GM23338 (cell line): ENCODE results near the gene SBF2. TPM values are rescaled to one million over a fixed set of nuclear protein-coding genes. Genes with fewer than 3 reads are reported as not detected.

ENCODE experiments used
- ATAC-seq: fragments of 200-7000 bp; cut with Tn5 transposase; 3 replicates; pipeline ENCODE4 v1.9.1; 2020
- DNase-seq: peaks from one replicate; pipeline ENCODE4 v3.0.0-alpha.2; 2015; ENCODE audit warnings: low spot score
- H2AFZ ChIP-seq: fragments of 200-600 bp; sonication (generic); 2 replicates; pipeline ENCODE4 v1.8.0; 2016; ENCODE audit warnings: antibody characterized with exemption, mild to moderate bottlenecking, moderate library complexity
- H3F3A ChIP-seq: fragments of 200-600 bp; sonication (generic); replicated peaks from 2 replicates; pipeline ENCODE4 v1.8.0; 2017; ENCODE audit warnings: antibody characterized with exemption, mixed run types, low read depth
- H3K27ac ChIP-seq: fragments of 200-600 bp; sonication (generic); 2 replicates; pipeline ENCODE4 v1.6.1; 2016; ENCODE audit warnings: low read depth
- H3K27me3 ChIP-seq: fragments of 200-600 bp; sonication (generic); 2 replicates; pipeline ENCODE4 v1.8.0; 2016; ENCODE audit warnings: mild to moderate bottlenecking, mixed run types, moderate library complexity; ENCODE audit not compliant: insufficient read depth
- H3K36me3 ChIP-seq: fragments of 200-600 bp; sonication (generic); 2 replicates; pipeline ENCODE4 v1.8.0; 2016; ENCODE audit warnings: mild to moderate bottlenecking; ENCODE audit not compliant: insufficient read depth
- H3K4me1 ChIP-seq: fragments of 200-600 bp; sonication (generic); 2 replicates; pipeline ENCODE4 v1.8.0; 2016; ENCODE audit warnings: mild to moderate bottlenecking, moderate library complexity; ENCODE audit not compliant: insufficient read depth
- H3K4me2 ChIP-seq: fragments of 200-600 bp; sonication (generic); 2 replicates; pipeline ENCODE4 v1.7.1; 2017; ENCODE audit warnings: mixed run types
- H3K4me3 ChIP-seq: fragments of 200-600 bp; sonication (generic); 2 replicates; pipeline ENCODE4 v1.6.1; 2016; ENCODE audit warnings: mixed run types
- H3K79me2 ChIP-seq: fragments of 200-600 bp; sonication (generic); replicated peaks from 2 replicates; pipeline ENCODE4 v1.8.0; 2017; ENCODE audit warnings: mild to moderate bottlenecking; ENCODE audit not compliant: insufficient read depth
- H3K9me2 ChIP-seq: fragments of 200-600 bp; sonication (generic); 2 replicates; pipeline ENCODE4 v1.8.0; 2017; ENCODE audit not compliant: insufficient read depth
- H4K20me1 ChIP-seq: fragments of 200-600 bp; sonication (generic); replicated peaks from 2 replicates; pipeline ENCODE4 v1.8.0; 2017; ENCODE audit warnings: mild to moderate bottlenecking; ENCODE audit not compliant: insufficient read depth
- H3K27ac Mint-ChIP-seq: 2 replicates; pipeline ENCODE4 v1.8.0; 2020; ENCODE audit warnings: inconsistent platforms, mild to moderate bottlenecking, moderate library complexity, mixed read lengths
- H3K27me3 Mint-ChIP-seq: 3 replicates; pipeline ENCODE4 v1.8.0; 2022; ENCODE audit warnings: low read depth, mild to moderate bottlenecking, moderate library complexity, mixed read lengths, inconsistent platforms; ENCODE audit not compliant: insufficient read depth, poor library complexity
- H3K36me3 Mint-ChIP-seq: 3 replicates; pipeline ENCODE4 v1.8.0; 2021; ENCODE audit warnings: low read depth, mild to moderate bottlenecking, inconsistent platforms, moderate library complexity, mixed read lengths
- H3K4me1 Mint-ChIP-seq: 3 replicates; pipeline ENCODE4 v1.8.0; 2020; ENCODE audit warnings: mild to moderate bottlenecking, inconsistent platforms, mixed read lengths
- H3K4me3 Mint-ChIP-seq: 3 replicates; pipeline ENCODE4 v1.8.0; 2021; ENCODE audit warnings: moderate library complexity, mild to moderate bottlenecking, inconsistent platforms, mixed read lengths
- H3K9me3 Mint-ChIP-seq: 3 replicates; pipeline ENCODE4 v1.8.0; 2020; ENCODE audit warnings: moderate library complexity, mild to moderate bottlenecking, inconsistent platforms, mixed read lengths
- EZH2 ChIP-seq: fragments of 200-600 bp; sonication (generic); IDR thresholded peaks from one replicate; pipeline ENCODE4 v1.8.0; 2017; ENCODE audit warnings: antibody characterized with exemption, mild to moderate bottlenecking, low read depth; ENCODE audit not compliant: unreplicated experiment
- EZH2phosphoT487 ChIP-seq: fragments of 200-600 bp; sonication (generic); IDR thresholded peaks from one replicate; pipeline ENCODE4 v1.8.1; 2018; ENCODE audit warnings: antibody characterized with exemption; ENCODE audit not compliant: unreplicated experiment
- JUNB ChIP-seq: IDR thresholded peaks from one replicate; pipeline ENCODE4 v1.6.1; 2016; ENCODE audit warnings: antibody characterized with exemption; ENCODE audit not compliant: unreplicated experiment
- POLR2AphosphoS5 ChIP-seq: IDR thresholded peaks from 2 replicates; pipeline ENCODE4 v1.6.1; 2016; ENCODE audit warnings: antibody characterized with exemption, low read depth
- REST ChIP-seq: IDR thresholded peaks from one replicate; pipeline ENCODE4 v1.6.1; 2018; ENCODE audit warnings: antibody characterized with exemption; ENCODE audit not compliant: unreplicated experiment
- STAT1 ChIP-seq: IDR thresholded peaks from one replicate; pipeline ENCODE4 v1.6.1; 2016; ENCODE audit warnings: antibody characterized with exemption; ENCODE audit not compliant: unreplicated experiment
- ZNF114 ChIP-seq: fragments of 250-450 bp; sonication (Bioruptor Pico); IDR thresholded peaks from 2 replicates; pipeline ENCODE4 v1.5.0; 2020; ENCODE audit warnings: mild to moderate bottlenecking, moderate library complexity
- polyA plus RNA-seq: library from polyadenylated mRNA; unstranded; fragments of >200 nt; fragmentation: Nextera tagmentation; extraction: Ambion mirVana; gene quantifications from 2 replicates; pipeline ENCODE4 v1.2.1, GENCODE V29; 2016
- total RNA-seq: library from RNA; depleted of rRNA; stranded (reverse); fragments of >200 nt; shearing (Covaris generic); gene quantifications from 2 replicates; pipeline ENCODE4 v1.2.3, GENCODE V29; 2014
- TF ChIP-seq, protein P1 (sequence below): fragments of 250-450 bp; sonication (Bioruptor Pico); IDR thresholded peaks from 2 replicates; pipeline ENCODE4 v1.5.0; 2020; ENCODE audit warnings: mild to moderate bottlenecking, moderate library complexity
- TF ChIP-seq, protein P2 (sequence below), 2 experiments: fragments of 200-600 bp in 1 of 2; sonication (generic) in 1 of 2; conservative IDR thresholded peaks; 2 replicates each; pipeline versions ENCODE4 v1.5.1 to v1.6.1; 2016 to 2017; ENCODE audit warnings: antibody characterized with exemption in 2 of 2, low read depth in 2 of 2, mild to moderate bottlenecking in 2 of 2, moderate library complexity in 1 of 2

SBF2 gene
- total and polyA plus RNA-seq, 2 experiments from 2014 or later = 25.6 to 53.5 TPM

DNA sequence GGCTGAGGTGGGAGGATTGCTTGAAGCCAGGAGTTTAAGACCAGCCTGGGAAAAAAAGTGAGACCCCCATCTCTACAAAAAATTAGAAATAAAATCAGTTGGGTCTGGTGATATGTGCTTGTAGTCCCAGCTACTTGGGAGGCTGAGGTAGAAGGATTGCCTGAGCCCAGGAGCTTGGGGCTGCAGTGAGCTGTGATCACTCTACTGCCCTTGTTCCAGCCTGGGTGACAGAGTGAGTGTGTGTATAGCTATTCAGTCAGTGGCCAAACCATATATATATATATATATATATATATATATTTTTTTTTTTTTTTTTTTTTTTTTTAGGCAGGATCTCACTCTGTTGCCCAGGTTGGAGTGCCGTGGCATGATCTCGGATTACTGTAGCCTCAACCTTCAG, 35.3 kb upstream of the SBF2 start (continued):
- TF ChIP-seq, protein P1, sequence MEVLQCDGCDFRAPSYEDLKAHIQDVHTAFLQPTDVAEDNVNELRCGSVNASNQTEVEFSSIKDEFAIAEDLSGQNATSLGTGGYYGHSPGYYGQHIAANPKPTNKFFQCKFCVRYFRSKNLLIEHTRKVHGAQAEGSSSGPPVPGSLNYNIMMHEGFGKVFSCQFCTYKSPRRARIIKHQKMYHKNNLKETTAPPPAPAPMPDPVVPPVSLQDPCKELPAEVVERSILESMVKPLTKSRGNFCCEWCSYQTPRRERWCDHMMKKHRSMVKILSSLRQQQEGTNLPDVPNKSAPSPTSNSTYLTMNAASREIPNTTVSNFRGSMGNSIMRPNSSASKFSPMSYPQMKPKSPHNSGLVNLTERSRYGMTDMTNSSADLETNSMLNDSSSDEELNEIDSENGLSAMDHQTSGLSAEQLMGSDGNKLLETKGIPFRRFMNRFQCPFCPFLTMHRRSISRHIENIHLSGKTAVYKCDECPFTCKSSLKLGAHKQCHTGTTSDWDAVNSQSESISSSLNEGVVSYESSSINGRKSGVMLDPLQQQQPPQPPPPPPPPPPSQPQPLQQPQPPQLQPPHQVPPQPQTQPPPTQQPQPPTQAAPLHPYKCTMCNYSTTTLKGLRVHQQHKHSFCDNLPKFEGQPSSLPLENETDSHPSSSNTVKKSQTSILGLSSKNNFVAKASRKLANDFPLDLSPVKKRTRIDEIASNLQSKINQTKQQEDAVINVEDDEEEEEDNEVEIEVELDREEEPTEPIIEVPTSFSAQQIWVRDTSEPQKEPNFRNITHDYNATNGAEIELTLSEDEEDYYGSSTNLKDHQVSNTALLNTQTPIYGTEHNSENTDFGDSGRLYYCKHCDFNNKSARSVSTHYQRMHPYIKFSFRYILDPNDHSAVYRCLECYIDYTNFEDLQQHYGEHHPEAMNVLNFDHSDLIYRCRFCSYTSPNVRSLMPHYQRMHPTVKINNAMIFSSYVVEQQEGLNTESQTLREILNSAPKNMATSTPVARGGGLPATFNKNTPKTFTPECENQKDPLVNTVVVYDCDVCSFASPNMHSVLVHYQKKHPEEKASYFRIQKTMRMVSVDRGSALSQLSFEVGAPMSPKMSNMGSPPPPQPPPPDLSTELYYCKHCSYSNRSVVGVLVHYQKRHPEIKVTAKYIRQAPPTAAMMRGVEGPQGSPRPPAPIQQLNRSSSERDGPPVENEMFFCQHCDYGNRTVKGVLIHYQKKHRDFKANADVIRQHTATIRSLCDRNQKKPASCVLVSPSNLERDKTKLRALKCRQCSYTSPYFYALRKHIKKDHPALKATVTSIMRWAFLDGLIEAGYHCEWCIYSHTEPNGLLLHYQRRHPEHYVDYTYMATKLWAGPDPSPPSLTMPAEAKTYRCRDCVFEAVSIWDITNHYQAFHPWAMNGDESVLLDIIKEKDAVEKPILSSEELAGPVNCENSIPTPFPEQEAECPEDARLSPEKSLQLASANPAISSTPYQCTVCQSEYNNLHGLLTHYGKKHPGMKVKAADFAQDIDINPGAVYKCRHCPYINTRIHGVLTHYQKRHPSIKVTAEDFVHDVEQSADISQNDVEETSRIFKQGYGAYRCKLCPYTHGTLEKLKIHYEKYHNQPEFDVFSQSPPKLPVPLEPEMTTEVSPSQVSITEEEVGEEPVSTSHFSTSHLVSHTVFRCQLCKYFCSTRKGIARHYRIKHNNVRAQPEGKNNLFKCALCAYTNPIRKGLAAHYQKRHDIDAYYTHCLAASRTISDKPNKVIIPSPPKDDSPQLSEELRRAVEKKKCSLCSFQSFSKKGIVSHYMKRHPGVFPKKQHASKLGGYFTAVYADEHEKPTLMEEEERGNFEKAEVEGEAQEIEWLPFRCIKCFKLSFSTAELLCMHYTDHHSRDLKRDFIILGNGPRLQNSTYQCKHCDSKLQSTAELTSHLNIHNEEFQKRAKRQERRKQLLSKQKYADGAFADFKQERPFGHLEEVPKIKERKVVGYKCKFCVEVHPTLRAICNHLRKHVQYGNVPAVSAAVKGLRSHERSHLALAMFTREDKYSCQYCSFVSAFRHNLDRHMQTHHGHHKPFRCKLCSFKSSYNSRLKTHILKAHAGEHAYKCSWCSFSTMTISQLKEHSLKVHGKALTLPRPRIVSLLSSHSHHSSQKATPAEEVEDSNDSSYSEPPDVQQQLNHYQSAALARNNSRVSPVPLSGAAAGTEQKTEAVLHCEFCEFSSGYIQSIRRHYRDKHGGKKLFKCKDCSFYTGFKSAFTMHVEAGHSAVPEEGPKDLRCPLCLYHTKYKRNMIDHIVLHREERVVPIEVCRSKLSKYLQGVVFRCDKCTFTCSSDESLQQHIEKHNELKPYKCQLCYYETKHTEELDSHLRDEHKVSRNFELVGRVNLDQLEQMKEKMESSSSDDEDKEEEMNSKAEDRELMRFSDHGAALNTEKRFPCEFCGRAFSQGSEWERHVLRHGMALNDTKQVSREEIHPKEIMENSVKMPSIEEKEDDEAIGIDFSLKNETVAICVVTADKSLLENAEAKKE (CRISPR knock-in tag) = no peak
- no peak for TF ChIP-seq EZH2
- TF ChIP-seq ZNF114 (CRISPR knock-in tag) = no peak
- no peak for TF ChIP-seq JUNB
- TF ChIP-seq STAT1 = no peak
- TF ChIP-seq, protein P2, sequence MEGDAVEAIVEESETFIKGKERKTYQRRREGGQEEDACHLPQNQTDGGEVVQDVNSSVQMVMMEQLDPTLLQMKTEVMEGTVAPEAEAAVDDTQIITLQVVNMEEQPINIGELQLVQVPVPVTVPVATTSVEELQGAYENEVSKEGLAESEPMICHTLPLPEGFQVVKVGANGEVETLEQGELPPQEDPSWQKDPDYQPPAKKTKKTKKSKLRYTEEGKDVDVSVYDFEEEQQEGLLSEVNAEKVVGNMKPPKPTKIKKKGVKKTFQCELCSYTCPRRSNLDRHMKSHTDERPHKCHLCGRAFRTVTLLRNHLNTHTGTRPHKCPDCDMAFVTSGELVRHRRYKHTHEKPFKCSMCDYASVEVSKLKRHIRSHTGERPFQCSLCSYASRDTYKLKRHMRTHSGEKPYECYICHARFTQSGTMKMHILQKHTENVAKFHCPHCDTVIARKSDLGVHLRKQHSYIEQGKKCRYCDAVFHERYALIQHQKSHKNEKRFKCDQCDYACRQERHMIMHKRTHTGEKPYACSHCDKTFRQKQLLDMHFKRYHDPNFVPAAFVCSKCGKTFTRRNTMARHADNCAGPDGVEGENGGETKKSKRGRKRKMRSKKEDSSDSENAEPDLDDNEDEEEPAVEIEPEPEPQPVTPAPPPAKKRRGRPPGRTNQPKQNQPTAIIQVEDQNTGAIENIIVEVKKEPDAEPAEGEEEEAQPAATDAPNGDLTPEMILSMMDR (conservative IDR thresholded peaks at IDR 0.05; ENCODE audit: low read depth in 2 of 2) = no peak

DNA sequence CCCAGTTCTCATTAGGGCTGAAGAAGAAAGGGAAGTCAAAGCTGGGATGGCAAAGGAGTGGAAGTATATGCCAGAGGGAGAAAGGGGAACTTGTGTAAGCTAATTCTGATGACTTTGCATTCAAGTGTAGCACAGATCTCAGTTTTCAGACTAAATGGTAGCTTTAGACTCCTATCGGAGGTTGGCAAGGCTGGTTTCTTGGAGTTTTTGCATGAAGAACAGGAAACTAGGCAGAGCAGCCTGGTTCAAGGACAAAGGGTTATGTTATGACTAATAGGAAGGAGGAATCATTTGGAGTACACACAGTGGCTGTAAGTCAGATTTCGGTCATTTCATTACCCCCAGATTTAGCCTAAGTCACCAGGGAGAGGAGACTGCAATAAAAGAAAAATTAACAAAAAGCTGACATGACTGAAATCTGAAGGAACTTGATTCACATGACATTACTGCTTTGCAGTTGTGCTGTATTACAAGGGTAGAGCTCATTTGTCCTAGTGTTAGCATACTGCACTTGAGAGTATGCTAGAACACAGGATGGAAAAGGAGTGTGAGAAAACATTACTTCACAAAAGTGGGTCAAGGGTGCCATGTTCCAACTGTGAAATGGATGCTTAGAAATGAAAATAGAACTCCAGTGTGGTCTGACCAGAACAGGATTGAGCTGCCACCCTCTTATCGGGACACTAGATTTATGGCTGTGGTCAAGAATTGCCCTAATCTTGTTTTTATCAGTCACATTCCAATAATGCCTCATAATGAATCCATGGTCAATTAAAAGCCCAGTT, 34.5 kb upstream of the SBF2 start:
- Histone ChIP-seq H3K36me3 (no peaks in the 10 kb centered on the region), H2AFZ (peak overlapping the region; percentile 83), H3K9me2 (peaks cover 34% of the 10 kb centered on the region), H3K4me1 (peaks cover 11% of the 10 kb centered on the region), H3F3A (no peaks in the 10 kb centered on the region), H3K79me2 (no peaks in the 10 kb centered on the region), H4K20me1 (no peaks in the 10 kb centered on the region), H3K4me3 (no peak overlapping the region), H3K27me3 (no peaks in the 10 kb centered on the region), H3K27ac (no peak overlapping the region), H3K4me2 (no peak overlapping the region)
- Mint-ChIP-seq H3K36me3 (peaks cover 7% of the 10 kb centered on the region; the same call in 1 of the 3 replicates), H3K4me1 (peaks cover 14% of the 10 kb centered on the region), H3K27ac (no peak overlapping the region), H3K4me3 (no peak overlapping the region), H3K9me3 (peaks cover 3% of the 10 kb centered on the region; the same call in 1 of the 3 replicates), H3K27me3 (peaks cover 7% of the 10 kb centered on the region)
- ATAC-seq = no peak
- DNase-seq = no peak
- TF ChIP-seq ZNF114 (CRISPR knock-in tag) = no peak
- no peak for TF ChIP-seq EZH2phosphoT487
- no peak for TF ChIP-seq REST
- TF ChIP-seq, protein P2 (conservative IDR thresholded peaks at IDR 0.05; ENCODE audit: low read depth in 2 of 2) = no peak
- TF ChIP-seq EZH2 = no peak
- TF ChIP-seq STAT1 = no peak
- TF ChIP-seq POLR2AphosphoS5 = no peak
